PC-3 (cell line): ENCODE data around the gene NDOR1. TPM values are rescaled to one million over a fixed set of nuclear protein-coding genes. Genes with fewer than 3 reads are reported as not detected.
A peak's percentile ranks its signal among the peaks of the same experiment; 100 is the strongest.

Experiments
- ATAC-seq: fragments of 200-7000 bp; cut with Tn5 transposase; 2 replicates; pipeline ENCODE4 v1.9.1; 2020; ENCODE audit warnings: mild to moderate bottlenecking, moderate library complexity
- Bru-seq: library from RNA; stranded (reverse); fragments of 400-500 nt; gene quantifications from one replicate; lab custom pipeline; 2021; lab: Mats Ljungman, UMichigan
- BruChase-seq, 2 experiments: library from RNA; stranded (reverse); fragments of 400-500 nt; gene quantifications; one replicate each; lab custom pipeline; 2021; lab: Mats Ljungman, UMichigan
- BruUV-seq: library from RNA; stranded (reverse); fragments of 400-500 nt; replicated peaks from 2 replicates; lab custom pipeline; 2021; lab: Mats Ljungman, UMichigan
- CTCF ChIA-PET: fragments of 300-600 bp; sonication (Branson Sonifier 250); formaldehyde crosslinking; loops from one replicate; lab custom pipeline; 2022; ENCODE audit warnings: antibody characterized with exemption; lab: Charles Lee
- POLR2A ChIA-PET: fragments of 300-600 bp; sonication (Branson Sonifier 250); formaldehyde crosslinking; loops from one replicate; lab custom pipeline; 2022; ENCODE audit warnings: antibody characterized with exemption; ENCODE audit not compliant: unreplicated experiment; lab: Charles Lee
- DNase-seq: peaks from one replicate; pipeline ENCODE4 v3.0.0-alpha.2; 2015
- H2AFZ ChIP-seq: fragments of 300-600 bp; sonication (generic); 2 replicates; pipeline ENCODE4 v1.6.0; 2016; ENCODE audit warnings: antibody characterized with exemption, low read length
- H3F3A ChIP-seq: fragments of 300-600 bp; sonication (generic); one replicate; pipeline ENCODE4 v1.6.0; 2017; ENCODE audit warnings: antibody characterized with exemption, low read length, control low read depth, mild to moderate bottlenecking; ENCODE audit not compliant: unreplicated experiment
- H3K27ac ChIP-seq: fragments of 300-600 bp; sonication (generic); 2 replicates; pipeline ENCODE4 v1.5.1; 2016; ENCODE audit warnings: mild to moderate bottlenecking, low read length
- H3K27me3 ChIP-seq: fragments of 300-600 bp; sonication (generic); 2 replicates; pipeline ENCODE4 v1.6.1; 2016; ENCODE audit warnings: low read length, mixed read lengths
- H3K36me3 ChIP-seq: fragments of 300-600 bp; sonication (generic); 2 replicates; pipeline ENCODE4 v1.6.1; 2016; ENCODE audit warnings: low read depth, mixed run types, low read length, mixed read lengths
- H3K4me1 ChIP-seq: fragments of 300-600 bp; sonication (generic); 2 replicates; pipeline ENCODE4 v1.5.1; 2016; ENCODE audit warnings: low read length; ENCODE audit not compliant: insufficient read depth
- H3K4me2 ChIP-seq: fragments of 300-600 bp; sonication (generic); 2 replicates; pipeline ENCODE4 v1.6.0; 2016; ENCODE audit warnings: low read length
- H3K4me3 ChIP-seq: fragments of 300-600 bp; sonication (generic); 2 replicates; pipeline ENCODE4 v1.5.1; 2016; ENCODE audit warnings: mild to moderate bottlenecking, low read length, mixed read lengths
- H3K79me2 ChIP-seq: fragments of 300-600 bp; sonication (generic); 2 replicates; pipeline ENCODE4 v1.6.1; 2017; ENCODE audit warnings: low read length, mixed read lengths
- H3K9ac ChIP-seq: fragments of 300-600 bp; sonication (generic); 2 replicates; pipeline ENCODE4 v1.6.0; 2016; ENCODE audit warnings: mild to moderate bottlenecking, low read length
- H3K9me2 ChIP-seq: fragments of 300-600 bp; sonication (generic); replicated peaks from 2 replicates; pipeline ENCODE4 v1.6.1; 2016; ENCODE audit warnings: mixed run types, low read length, mixed read lengths
- H3K9me3 ChIP-seq: fragments of 300-600 bp; sonication (generic); 2 replicates; pipeline ENCODE4 v1.6.1; 2016; ENCODE audit warnings: low read length, mixed read lengths
- H4K20me1 ChIP-seq: fragments of 300-600 bp; sonication (generic); 2 replicates; pipeline ENCODE4 v1.6.1; 2016; ENCODE audit warnings: low read length, mixed read lengths
- CTCF ChIP-seq: fragments of 300-600 bp; sonication (generic); conservative IDR thresholded peaks from 2 replicates; pipeline ENCODE4 v1.5.1; 2017; ENCODE audit warnings: antibody characterized with exemption, low read depth, mild to moderate bottlenecking, low read length
- EZH2 ChIP-seq: fragments of 300-600 bp; sonication (generic); IDR thresholded peaks from one replicate; pipeline ENCODE4 v1.6.1; 2017; ENCODE audit warnings: antibody characterized with exemption, mild to moderate bottlenecking, low read length; ENCODE audit not compliant: unreplicated experiment
- EZH2phosphoT487 ChIP-seq: fragments of 300-600 bp; sonication (generic); IDR thresholded peaks from 2 replicates; pipeline ENCODE4 v1.6.1; 2018; ENCODE audit warnings: mild to moderate bottlenecking, antibody characterized with exemption, low read length, borderline replicate concordance
- intact Hi-C: fragments of 100-400 bp; cut with micrococcal nuclease; formaldehyde crosslinking; loops from 2 replicates; pipeline ENCODE4 v1.9.0; 2023
- long read RNA-seq: library from polyadenylated mRNA; unstranded; transcript quantifications from one replicate; pipeline ENCODE4 v2.0.0, GENCODE V29; 2021; ENCODE audit not compliant: unreplicated experiment
- total RNA-seq: library from RNA; depleted of rRNA; stranded (reverse); fragments of >200 nt; gene quantifications from 2 replicates; pipeline ENCODE4 v1.2.3, GENCODE V29; 2014; rRNA removed

Gene NDOR1
- total RNA-seq (21.5 and 25.7 TPM in 2 replicates), Bru-seq, nascent RNA (percentile 63 among the genes with signal in this experiment), BruChase-seq, experiment 1, labeled RNA remaining after a 6-hour chase (percentile 79 among the genes with signal in this experiment), BruChase-seq, experiment 2, labeled RNA remaining after a 2-hour chase (percentile 72 among the genes with signal in this experiment)
- long read RNA-seq, partial matches to known transcripts = 4 of 15 reads
- long read RNA-seq, other reads (novel, unspliced or antisense) = 10 of 15 reads

GRCh38 chr9:137205126-137206069 lies at the start of gene NDOR1, which contains the start of gene TMEM203:
NDOR1 (plus strand) TSS chr9:137205700; CDS start chr9:137205778, 78 bp downstream.
TMEM203 (minus strand) TSS chr9:137205648; CDS start chr9:137205414, 234 bp downstream.
- intact Hi-C loops = no loop called here
- ChIA-PET CTCF (no interaction called here), POLR2A (no interaction called here)
- ATAC-seq = peak; percentile 44
- peak; percentile 82 for DNase-seq
- Histone ChIP-seq H3K4me2 (peak within 1 kb of the TSS; percentile 98), H3K36me3 (no peaks in the 10 kb centered on the region), H2AFZ (peak within 1 kb of the TSS; percentile 74), H3K4me1 (peaks cover 24% of the 10 kb centered on the region), H3K27ac (0 out of 2 replicates have a peak within 1 kb of the TSS, but pooled peaks have one; percentile 20), H3K9me3 (no peaks in the 10 kb centered on the region), H3K9me2 (no peaks in the 10 kb centered on the region), H3F3A (no peaks in the 10 kb centered on the region), H3K27me3 (no peaks in the 10 kb centered on the region), H3K4me3 (peak within 1 kb of the TSS; percentile 99), H4K20me1 (no peaks in the 10 kb centered on the region), H3K9ac (peak within 1 kb of the TSS; percentile 99), H3K79me2 (peaks cover 58% of the 10 kb centered on the region)
- no TSS peak for BruUV-seq
- TF ChIP-seq EZH2 (no peak), CTCF (no peak), EZH2phosphoT487 (no peak)

- no peaks in the 10 kb centered on the region for H3K36me3 ChIP-seq
- no peak overlapping the region for H3K27ac ChIP-seq
- no peaks in the 10 kb centered on the region; the same call in 1 of the 2 replicates for H3K4me1 ChIP-seq
- no peak overlapping the region for H3K9ac ChIP-seq
- intact Hi-C loops = no loop called here
- peak overlapping the region; percentile 31 for H3K4me3 ChIP-seq
- ATAC-seq = peak; percentile 65
- H3K79me2 ChIP-seq = no peaks in the 10 kb centered on the region
- peak overlapping the region; percentile 38; the same call in 1 of the 2 replicates for H2AFZ ChIP-seq
- H3K27me3 ChIP-seq = peaks cover 17% of the 10 kb centered on the region
- CTCF ChIA-PET = interaction anchor here (0.6 to 0.8 kb wide), 3 partner anchors 53 to 71 kb away, joined by 3 to 7 read pairs (median 3); partner anchors contain the start of gene RNF224
- H3K9me2 ChIP-seq = no peaks in the 10 kb centered on the region
- no peaks in the 10 kb centered on the region for H4K20me1 ChIP-seq
- peak overlapping the region; percentile 70 for H3K4me2 ChIP-seq
- POLR2A ChIA-PET = no interaction called here
- no peaks in the 10 kb centered on the region for H3F3A ChIP-seq
- no peak for TF ChIP-seq EZH2phosphoT487
- TF ChIP-seq CTCF = no peak
- no peak for TF ChIP-seq EZH2
- BruUV-seq = no TSS peak
- DNase-seq = peak; percentile 39
- H3K9me3 ChIP-seq = no peaks in the 10 kb centered on the region
Observed at GRCh38 chr9:137156567-137157375, 48.7 kb upstream of the NDOR1 start.
